K562 (cell line): ENCODE measurements around the gene MRAP2. TPM values are rescaled to one million over a fixed set of nuclear protein-coding genes. Genes with fewer than 3 reads are reported as not detected.

Experiments
- polyA plus RNA-seq, 8 experiments: library from polyadenylated mRNA; depleted of rRNA in 4 of 8; stranded (reverse) in 5 of 8; unstranded in 3 of 8; fragments of >200 nt; fragmentation: Nextera tagmentation in 2 of 8; fragmentation: Illumina TruSeq in 1 of 8; extraction: Ambion mirVana in 2 of 8; extraction: Trizol in 1 of 8; gene quantifications; 2 replicates each; pipeline versions ENCODE4 v1.2.1 to v1.2.3, GENCODE V29; 2011 to 2014; ENCODE audit warnings: inconsistent platforms in 1 of 8, missing spikeins in 1 of 8
- total RNA-seq, 7 experiments: library from RNA; depleted of rRNA in 6 of 7; stranded (reverse); fragments of >200 nt in 6 of 7; fragmentation: Illumina TruSeq in 2 of 7; extraction: Trizol in 2 of 7; gene quantifications; 2 replicates each; pipeline versions ENCODE4 v1.2.1 to v1.2.3, GENCODE V29; 2011 to 2021; ENCODE audit warnings: low replicate concordance in 1 of 7

MRAP2 gene
- total and polyA plus RNA-seq, 9 of the 15 experiments (the other 6 are each of a cell fraction or from before 2014, with no cell fraction given): 5.9 to 38.9 (median 9.3) TPM

Other genes with a start within 250 kb of the MRAP2 start
- gene RIPPLY2, start 180.4 kb upstream of the MRAP2 start, total RNA-seq (2014; rRNA removed): not detected in 2 replicates
- not detected in 2 replicates for gene RIPPLY2, start 180.4 kb upstream of the MRAP2 start, total RNA-seq (2014; rRNA removed; fragmentation: Illumina TruSeq; extraction: Trizol)
- gene RIPPLY2, start 180.4 kb upstream of the MRAP2 start, total RNA-seq (2015; rRNA removed; fragmentation: Illumina TruSeq; extraction: Trizol): not detected in 2 replicates
- gene RIPPLY2, start 180.4 kb upstream of the MRAP2 start, total RNA-seq (2021): not detected in 2 replicates
- gene RIPPLY2, start 180.4 kb upstream of the MRAP2 start, polyA plus RNA-seq (2011; rRNA removed): not detected in 2 replicates
- gene RIPPLY2, start 180.4 kb upstream of the MRAP2 start, polyA plus RNA-seq (2014; fragmentation: Illumina TruSeq; extraction: Trizol): not detected in 2 replicates
- gene RIPPLY2, start 180.4 kb upstream of the MRAP2 start, polyA plus RNA-seq (2014; fragmentation: Nextera tagmentation; extraction: Ambion mirVana): not detected
- not detected in 2 replicates for gene RIPPLY2, start 180.4 kb upstream of the MRAP2 start, polyA plus RNA-seq (2014; rRNA removed)
- gene CYB5R4, start 174.1 kb upstream of the MRAP2 start, total RNA-seq (2014; rRNA removed): 12.4 and 19.3 TPM in 2 replicates
- 19.0 and 21.2 TPM in 2 replicates for gene CYB5R4, start 174.1 kb upstream of the MRAP2 start, total RNA-seq (2014; rRNA removed; fragmentation: Illumina TruSeq; extraction: Trizol)
- gene CYB5R4, start 174.1 kb upstream of the MRAP2 start, total RNA-seq (2015; rRNA removed; fragmentation: Illumina TruSeq; extraction: Trizol): 16.9 and 17.4 TPM in 2 replicates
- 22.4 and 24.2 TPM in 2 replicates for gene CYB5R4, start 174.1 kb upstream of the MRAP2 start, total RNA-seq (2021)
- gene CYB5R4, start 174.1 kb upstream of the MRAP2 start, polyA plus RNA-seq (2011; rRNA removed): 17.6 and 23.1 TPM in 2 replicates
- gene CYB5R4, start 174.1 kb upstream of the MRAP2 start, polyA plus RNA-seq (2014; fragmentation: Illumina TruSeq; extraction: Trizol): 14.8 and 18.4 TPM in 2 replicates
- 10 to 100 TPM in 1 of 2 experiments, 1 to 10 TPM in 1; 5.9 to 10.1 TPM for gene CYB5R4, start 174.1 kb upstream of the MRAP2 start, polyA plus RNA-seq (2014; fragmentation: Nextera tagmentation; extraction: Ambion mirVana)
- 14.5 and 19.0 TPM in 2 replicates for gene CYB5R4, start 174.1 kb upstream of the MRAP2 start, polyA plus RNA-seq (2014; rRNA removed)
- gene CEP162, start 193.9 kb downstream of the MRAP2 start, total RNA-seq (2014; rRNA removed): 3.6 and 6.7 TPM in 2 replicates
- gene CEP162, start 193.9 kb downstream of the MRAP2 start, total RNA-seq (2014; rRNA removed; fragmentation: Illumina TruSeq; extraction: Trizol): 8.6 and 9.0 TPM in 2 replicates
- gene CEP162, start 193.9 kb downstream of the MRAP2 start, total RNA-seq (2015; rRNA removed; fragmentation: Illumina TruSeq; extraction: Trizol): 8.0 and 8.4 TPM in 2 replicates
- gene CEP162, start 193.9 kb downstream of the MRAP2 start, total RNA-seq (2021): 5.0 and 6.4 TPM in 2 replicates
- gene CEP162, start 193.9 kb downstream of the MRAP2 start, polyA plus RNA-seq (2011; rRNA removed): 4.0 and 6.7 TPM in 2 replicates
- gene CEP162, start 193.9 kb downstream of the MRAP2 start, polyA plus RNA-seq (2014; fragmentation: Illumina TruSeq; extraction: Trizol): 5.5 and 7.0 TPM in 2 replicates
- gene CEP162, start 193.9 kb downstream of the MRAP2 start, polyA plus RNA-seq (2014; fragmentation: Nextera tagmentation; extraction: Ambion mirVana): 1 to 10 TPM; 3.9 to 4.3 TPM
- gene CEP162, start 193.9 kb downstream of the MRAP2 start, polyA plus RNA-seq (2014; rRNA removed): 3.7 and 6.4 TPM in 2 replicates